Neural crest cell (in vitro differentiated cells): Measurements from ENCODE around the gene ELAC1. TPM values are rescaled to one million over a fixed set of nuclear protein-coding genes. Genes with fewer than 3 reads are reported as not detected.
A peak's percentile ranks its signal among the peaks of the same experiment; 100 is the strongest.

Experiments used
- DNase-seq: peaks from one replicate; pipeline ENCODE4 v3.0.0; 2021; ENCODE audit warnings: low read depth, mixed read lengths, low spot score
- H3K27ac Mint-ChIP-seq: one replicate; pipeline ENCODE4 v1.8.0; 2021; ENCODE audit warnings: mild to moderate bottlenecking, mixed read lengths; ENCODE audit not compliant: unreplicated experiment
- H3K27me3 Mint-ChIP-seq: 2 replicates; pipeline ENCODE4 v1.8.0; 2021; ENCODE audit warnings: low read depth, mild to moderate bottlenecking, mixed read lengths
- H3K36me3 Mint-ChIP-seq: 2 replicates; pipeline ENCODE4 v1.8.0; 2021; ENCODE audit warnings: low read depth, mild to moderate bottlenecking, mixed read lengths
- H3K4me1 Mint-ChIP-seq: 2 replicates; pipeline ENCODE4 v1.8.0; 2021; ENCODE audit warnings: mixed read lengths
- H3K4me3 Mint-ChIP-seq: one replicate; pipeline ENCODE4 v1.8.0; 2021; ENCODE audit warnings: mild to moderate bottlenecking, mixed read lengths
- H3K9me3 Mint-ChIP-seq: 2 replicates; pipeline ENCODE4 v1.8.0; 2021; ENCODE audit warnings: mixed read lengths
- total RNA-seq: library from RNA; stranded (reverse); gene quantifications from 2 replicates; pipeline ENCODE4 v1.2.1, GENCODE V29; 2021
- TF ChIP-seq, protein P1 (sequence below): fragments of 200-600 bp; sonication (generic); conservative IDR thresholded peaks from 2 replicates; pipeline ENCODE4 v1.5.0; 2021; ENCODE audit warnings: antibody characterized with exemption, mild to moderate bottlenecking

The ELAC1 gene
- total RNA-seq, 1 donor from 2014 or later = 15.0 TPM

DNA sequence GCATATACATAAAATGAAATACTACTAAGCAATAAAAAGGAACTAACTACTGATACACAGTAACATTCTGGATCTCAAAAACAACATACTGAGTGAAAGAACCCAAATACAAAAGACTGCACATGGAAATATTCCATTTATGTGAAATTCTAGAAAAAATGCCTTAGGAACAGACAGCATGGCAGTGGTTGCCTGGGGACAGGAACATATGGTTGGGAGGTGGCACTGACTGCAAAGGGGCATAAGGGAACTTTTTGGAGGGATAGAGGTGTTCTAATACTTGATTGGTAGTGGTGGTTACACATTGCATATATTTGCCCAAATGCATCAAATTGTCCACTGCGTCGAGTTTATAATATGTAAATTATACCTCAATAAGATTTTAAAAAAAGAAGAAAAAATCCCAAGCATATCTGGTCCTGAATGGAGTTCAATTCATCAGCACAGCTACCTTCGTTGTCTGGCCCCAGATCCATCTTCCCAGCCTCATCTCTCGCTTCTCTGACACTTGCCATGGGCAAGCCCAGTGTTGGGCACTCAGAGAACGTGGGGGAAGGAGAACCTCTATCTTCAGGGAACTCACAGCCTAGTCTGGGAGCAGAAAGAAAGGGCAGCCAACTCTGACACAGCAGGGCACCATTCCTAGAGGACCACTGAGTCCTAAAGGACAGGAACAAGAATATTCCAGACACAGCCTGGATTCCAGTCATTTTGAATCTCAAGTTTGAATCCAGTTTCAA, 53.6 kb downstream of the ELAC1 start:
- no peaks in the 10 kb centered on the region for H3K27me3 Mint-ChIP-seq
- H3K4me3 Mint-ChIP-seq = no peak overlapping the region
- peaks cover 6% of the 10 kb centered on the region for H3K36me3 Mint-ChIP-seq

DNA sequence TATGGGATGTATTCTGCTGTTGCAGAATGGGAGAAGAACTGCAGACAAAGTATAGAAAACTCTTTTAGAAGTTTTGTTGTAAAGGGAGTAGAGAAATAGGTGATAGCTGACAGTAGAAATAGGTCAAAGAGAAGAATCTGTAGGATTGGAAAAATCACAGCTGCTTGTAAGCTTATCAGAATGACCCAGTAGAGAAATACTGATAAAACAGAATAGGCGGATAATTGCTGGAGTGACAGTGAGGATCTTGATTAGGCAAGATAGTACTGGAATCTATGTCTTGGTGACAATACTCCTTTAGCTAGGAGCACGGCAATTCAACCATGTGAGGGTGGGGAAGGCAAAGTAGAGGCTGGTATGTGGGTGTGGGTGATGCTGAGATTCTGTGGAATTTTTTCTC, 57.7 kb downstream of the ELAC1 start:
- Mint-ChIP-seq H3K27me3 (no peaks in the 10 kb centered on the region), H3K36me3 (peaks cover 8% of the 10 kb centered on the region), H3K9me3 (peaks cover 4% of the 10 kb centered on the region), H3K4me3 (no peak overlapping the region), H3K27ac (no peak overlapping the region), H3K4me1 (peaks cover 22% of the 10 kb centered on the region)
- TF ChIP-seq, protein P1, sequence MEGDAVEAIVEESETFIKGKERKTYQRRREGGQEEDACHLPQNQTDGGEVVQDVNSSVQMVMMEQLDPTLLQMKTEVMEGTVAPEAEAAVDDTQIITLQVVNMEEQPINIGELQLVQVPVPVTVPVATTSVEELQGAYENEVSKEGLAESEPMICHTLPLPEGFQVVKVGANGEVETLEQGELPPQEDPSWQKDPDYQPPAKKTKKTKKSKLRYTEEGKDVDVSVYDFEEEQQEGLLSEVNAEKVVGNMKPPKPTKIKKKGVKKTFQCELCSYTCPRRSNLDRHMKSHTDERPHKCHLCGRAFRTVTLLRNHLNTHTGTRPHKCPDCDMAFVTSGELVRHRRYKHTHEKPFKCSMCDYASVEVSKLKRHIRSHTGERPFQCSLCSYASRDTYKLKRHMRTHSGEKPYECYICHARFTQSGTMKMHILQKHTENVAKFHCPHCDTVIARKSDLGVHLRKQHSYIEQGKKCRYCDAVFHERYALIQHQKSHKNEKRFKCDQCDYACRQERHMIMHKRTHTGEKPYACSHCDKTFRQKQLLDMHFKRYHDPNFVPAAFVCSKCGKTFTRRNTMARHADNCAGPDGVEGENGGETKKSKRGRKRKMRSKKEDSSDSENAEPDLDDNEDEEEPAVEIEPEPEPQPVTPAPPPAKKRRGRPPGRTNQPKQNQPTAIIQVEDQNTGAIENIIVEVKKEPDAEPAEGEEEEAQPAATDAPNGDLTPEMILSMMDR = no peak
- DNase-seq = no peak

More for the DNA sequence above, 53.6 kb downstream of the ELAC1 start:
- no peak overlapping the region for H3K27ac Mint-ChIP-seq
- peaks cover 11% of the 10 kb centered on the region for H3K4me1 Mint-ChIP-seq
- TF ChIP-seq, protein P1 = no peak
- H3K9me3 Mint-ChIP-seq = peaks cover 4% of the 10 kb centered on the region
- no peak for DNase-seq

DNA sequence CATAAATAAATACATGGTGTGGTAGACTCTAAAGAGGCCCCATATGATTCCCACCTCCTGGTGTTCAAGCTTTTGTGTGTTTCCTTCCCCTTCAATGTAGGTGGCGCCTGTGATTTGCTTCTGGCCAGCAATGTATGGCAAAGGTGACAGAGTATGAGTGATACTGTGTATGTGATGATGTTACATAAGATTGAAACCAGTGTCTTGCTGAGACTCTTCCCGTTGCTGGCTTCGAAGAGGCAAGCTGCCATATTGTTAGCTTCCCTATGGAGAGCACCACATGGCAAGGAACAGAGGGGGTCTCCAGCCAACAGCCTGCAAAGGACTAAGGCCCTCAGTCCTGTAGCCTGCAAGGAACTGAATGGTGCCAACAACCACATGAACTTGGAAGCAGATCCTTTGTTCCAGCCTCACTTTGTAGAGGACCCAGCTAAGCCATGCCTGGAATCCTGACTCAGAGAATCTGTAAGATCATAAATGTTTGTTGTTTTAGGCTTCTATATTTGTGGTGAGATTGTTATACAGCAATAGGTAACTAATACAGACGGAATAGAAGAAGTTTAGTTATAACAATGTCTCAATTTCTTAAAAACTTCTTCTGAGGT, 60.5 kb downstream of the ELAC1 start:
- DNase-seq = no peak
- Mint-ChIP-seq H3K9me3 (peaks cover 4% of the 10 kb centered on the region), H3K27ac (peak overlapping the region; percentile 2), H3K27me3 (peaks cover 2% of the 10 kb centered on the region), H3K4me3 (peak overlapping the region; percentile 98), H3K4me1 (peaks cover 41% of the 10 kb centered on the region), H3K36me3 (peaks cover 7% of the 10 kb centered on the region)
- TF ChIP-seq, protein P1 = no peak

DNA sequence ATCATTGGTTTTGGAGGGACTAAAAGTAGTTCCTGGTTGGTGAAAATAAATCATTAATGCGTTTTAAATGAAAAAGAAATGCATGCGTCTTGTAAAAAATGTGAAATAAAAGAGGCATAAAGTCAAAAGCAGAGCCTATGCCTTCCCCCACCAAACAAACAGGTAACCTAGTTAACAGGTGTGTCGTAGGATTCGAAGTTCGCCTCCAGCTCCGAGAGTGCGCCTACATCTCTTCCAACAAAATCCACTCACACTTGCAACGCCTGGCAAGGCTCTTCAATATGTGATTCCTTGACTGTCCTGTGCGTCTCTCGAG, 61.5 kb downstream of the ELAC1 start:
- Mint-ChIP-seq H3K4me1 (peaks cover 45% of the 10 kb centered on the region), H3K27ac (peak overlapping the region; percentile 99), H3K36me3 (peaks cover 2% of the 10 kb centered on the region), H3K27me3 (peaks cover 2% of the 10 kb centered on the region), H3K9me3 (no peaks in the 10 kb centered on the region), H3K4me3 (peak overlapping the region; percentile 98)
- DNase-seq = no peak
- TF ChIP-seq, protein P1 = no peak

DNA sequence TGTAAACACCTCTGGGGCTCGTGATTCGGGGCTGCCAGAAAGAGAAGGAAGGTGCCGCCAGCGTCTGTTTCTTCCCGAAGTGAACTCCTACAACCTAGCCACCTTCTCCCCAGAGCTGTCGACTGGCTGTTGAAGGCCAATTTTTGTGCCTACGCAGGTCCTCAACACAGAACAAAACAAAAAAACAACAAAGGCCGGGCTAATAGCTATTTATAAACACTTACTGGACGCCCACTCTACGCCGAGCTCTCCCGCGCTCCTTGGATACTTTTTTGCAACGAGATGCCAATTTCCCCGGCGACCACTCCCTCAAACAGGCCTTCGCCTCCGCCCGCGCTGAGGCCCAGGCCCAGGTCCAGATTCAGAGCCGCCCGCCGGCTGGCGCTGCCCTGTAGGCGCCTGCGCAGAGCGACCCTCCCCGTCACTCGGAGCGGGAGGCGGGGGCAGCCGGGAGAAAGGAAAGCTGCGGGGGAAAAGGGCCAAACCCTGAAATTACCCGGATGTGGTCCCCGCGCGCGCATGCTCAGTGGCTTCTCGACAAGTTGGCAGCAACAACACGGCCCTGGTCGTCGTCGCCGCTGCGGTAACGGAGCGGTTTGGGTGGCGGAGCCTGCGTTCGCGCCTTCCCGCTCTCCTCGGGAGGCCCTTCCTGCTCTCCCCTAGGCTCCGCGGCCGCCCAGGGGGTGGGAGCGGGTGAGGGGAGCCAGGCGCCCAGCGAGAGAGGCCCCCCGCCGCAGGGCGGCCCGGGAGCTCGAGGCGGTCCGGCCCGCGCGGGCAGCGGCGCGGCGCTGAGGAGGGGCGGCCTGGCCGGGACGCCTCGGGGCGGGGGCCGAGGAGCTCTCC, 62.1 kb downstream of the ELAC1 start, which contains the start of gene SMAD4:
Gene SMAD4 (plus strand): TSS at position 520 of the 843 bp plus-strand sequence. CDS start 16,834 bp downstream, outside the sequence.
- H3K4me1 Mint-ChIP-seq = peaks cover 50% of the 10 kb centered on the region
- H3K4me3 Mint-ChIP-seq = peak within 1 kb of the TSS; percentile 98
- DNase-seq = peak; percentile 100
- peaks cover 2% of the 10 kb centered on the region for H3K36me3 Mint-ChIP-seq
- peak within 1 kb of the TSS; percentile 99 for H3K27ac Mint-ChIP-seq
- no peaks in the 10 kb centered on the region for H3K9me3 Mint-ChIP-seq
- H3K27me3 Mint-ChIP-seq = peaks cover 2% of the 10 kb centered on the region
- TF ChIP-seq, protein P1 = no peak
